Trophoblast cell (in vitro differentiated cells and primary cell): ENCODE data around the gene PCNX4.

Source experiments
- DNase-seq, 2 donors: peaks; one replicate each; pipeline ENCODE4 v3.0.0-alpha.2; 2016
- H2AFZ ChIP-seq: 2 replicates; pipeline ENCODE4 v1.6.1; 2013; ENCODE audit warnings: low read length, moderate library complexity, mild to moderate bottlenecking; ENCODE audit not compliant: insufficient read depth, poor library complexity
- H2AK5ac ChIP-seq: 2 replicates; pipeline ENCODE4 v1.6.1; 2013; ENCODE audit warnings: mild to moderate bottlenecking, low read length
- H2BK120ac ChIP-seq: 2 replicates; pipeline ENCODE4 v1.6.1; 2013; ENCODE audit warnings: low read length, mild to moderate bottlenecking, moderate library complexity; ENCODE audit not compliant: insufficient read depth, poor library complexity
- H2BK12ac ChIP-seq: 2 replicates; pipeline ENCODE4 v1.6.1; 2013; ENCODE audit warnings: mild to moderate bottlenecking, low read length, moderate library complexity
- H2BK5ac ChIP-seq: 2 replicates; pipeline ENCODE4 v1.6.1; 2013; ENCODE audit warnings: low read length, low read depth, moderate library complexity, mild to moderate bottlenecking; ENCODE audit not compliant: poor library complexity
- H3K14ac ChIP-seq: 2 replicates; pipeline ENCODE4 v1.6.1; 2013; ENCODE audit warnings: mild to moderate bottlenecking, low read length
- H3K18ac ChIP-seq: 2 replicates; pipeline ENCODE4 v1.6.1; 2013; ENCODE audit warnings: mild to moderate bottlenecking, low read length
- H3K23ac ChIP-seq: 2 replicates; pipeline ENCODE4 v1.6.1; 2013; ENCODE audit warnings: low read length
- H3K27ac ChIP-seq: 2 replicates; pipeline ENCODE4 v1.5.1; 2013; ENCODE audit warnings: low read depth, mild to moderate bottlenecking, inconsistent platforms, low read length, moderate library complexity
- H3K27me3 ChIP-seq: 2 replicates; pipeline ENCODE4 v1.6.1; 2013; ENCODE audit warnings: inconsistent platforms, mild to moderate bottlenecking, low read length, moderate library complexity; ENCODE audit not compliant: insufficient read depth
- H3K36me3 ChIP-seq, 2 experiments: 1 replicate in 1 of 2; 2 replicates in 1 of 2; pipeline ENCODE4 v1.6.1; 2013; ENCODE audit warnings: low read length in 2 of 2, mild to moderate bottlenecking in 2 of 2, moderate library complexity in 1 of 2; ENCODE audit not compliant: insufficient read depth in 2 of 2, control insufficient read depth in 1 of 2
- H3K4ac ChIP-seq: 2 replicates; pipeline ENCODE4 v1.6.1; 2013; ENCODE audit warnings: low read depth, mild to moderate bottlenecking, low read length, moderate library complexity
- H3K4me1 ChIP-seq, 2 experiments: 1 replicate in 1 of 2; 2 replicates in 1 of 2; pipeline ENCODE4 v1.6.1; 2013; ENCODE audit warnings: low read length in 2 of 2, mild to moderate bottlenecking in 2 of 2, moderate library complexity in 1 of 2; ENCODE audit not compliant: insufficient read depth in 2 of 2, control insufficient read depth in 1 of 2
- H3K4me2 ChIP-seq: 2 replicates; pipeline ENCODE4 v1.6.1; 2013; ENCODE audit warnings: inconsistent platforms, mild to moderate bottlenecking, low read length, moderate library complexity
- H3K4me3 ChIP-seq: 2 replicates; pipeline ENCODE4 v1.5.1; 2013; ENCODE audit warnings: mild to moderate bottlenecking, low read depth, low read length, inconsistent platforms
- H3K79me1 ChIP-seq: one replicate; pipeline ENCODE4 v1.6.1; 2013; ENCODE audit warnings: low read length
- H3K79me2 ChIP-seq: 2 replicates; pipeline ENCODE4 v1.6.1; 2013; ENCODE audit warnings: low read length, mild to moderate bottlenecking; ENCODE audit not compliant: control insufficient read depth, insufficient read depth, poor library complexity
- H3K9ac ChIP-seq: 2 replicates; pipeline ENCODE4 v1.6.1; 2013; ENCODE audit warnings: mild to moderate bottlenecking, low read length
- H3K9me3 ChIP-seq: 2 replicates; pipeline ENCODE4 v1.6.1; 2013; ENCODE audit warnings: low read depth, mild to moderate bottlenecking, control low read depth, inconsistent platforms, low read length; ENCODE audit not compliant: insufficient read depth
- H4K12ac ChIP-seq: 2 replicates; pipeline ENCODE4 v1.6.1; 2013; ENCODE audit warnings: low read depth, mild to moderate bottlenecking, low read length, moderate library complexity
- H4K8ac ChIP-seq: 2 replicates; pipeline ENCODE4 v1.6.1; 2013; ENCODE audit warnings: low read depth, mild to moderate bottlenecking, low read length, moderate library complexity
- H4K91ac ChIP-seq: one replicate; pipeline ENCODE4 v1.6.1; 2013; ENCODE audit warnings: low read depth, mild to moderate bottlenecking, low read length, moderate library complexity
- WGBS: extraction: QIAGEN DNeasy Blood & Tissue Kit; methylation state at CpG from one replicate; pipeline ENCODE4 v1.1.7; 2013; ENCODE audit warnings: missing lambda C conversion rate; ENCODE audit not compliant: insufficient read length, insufficient coverage; ENCODE audit errors: extremely low coverage; 5-methylcytosine and 5-hydroxymethylcytosine counted together

PCNX4 gene

DNA sequence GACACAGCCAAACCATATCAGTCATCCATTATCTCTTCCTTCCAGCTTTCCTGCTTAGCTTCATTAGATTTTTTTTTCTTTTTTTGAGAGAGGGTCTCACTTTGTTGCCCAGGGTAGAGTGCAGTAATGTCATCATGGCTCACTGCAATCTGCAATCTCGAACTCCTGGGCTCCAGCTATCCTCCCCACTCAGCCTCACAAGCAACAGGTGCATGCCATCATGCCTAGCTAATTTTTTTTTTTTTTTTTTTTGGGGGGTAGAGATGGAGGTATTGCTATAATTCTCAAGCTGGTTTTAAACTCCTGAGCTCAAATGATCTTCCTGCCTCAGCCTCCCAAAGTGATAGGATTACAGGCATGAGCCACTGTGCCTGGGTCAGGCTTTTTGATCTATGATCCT, 119.0 kb downstream of the PCNX4 start:
- H2BK120ac ChIP-seq: no peak overlapping the region
- WGBS: no CpG with 5 or more reads among the region's 1 CpG
- H3K14ac ChIP-seq: no peak overlapping the region
- no peak overlapping the region for H3K4me3 ChIP-seq
- no peak overlapping the region for H3K4ac ChIP-seq
- no peak overlapping the region for H2AFZ ChIP-seq
- no peak overlapping the region for H3K9ac ChIP-seq
- no peak overlapping the region for H4K91ac ChIP-seq
- no peak overlapping the region for H3K27ac ChIP-seq
- no peaks in the 10 kb centered on the region for H3K4me1 ChIP-seq
- no peak overlapping the region for H3K23ac ChIP-seq
- H3K18ac ChIP-seq: no peak overlapping the region
- H3K36me3 ChIP-seq: no peaks in the 10 kb centered on the region
- DNase-seq: no peak
- no peak overlapping the region for H4K12ac ChIP-seq
- H3K79me1 ChIP-seq: no peaks in the 10 kb centered on the region
- no peak overlapping the region for H3K4me2 ChIP-seq
- no peak overlapping the region for H2BK12ac ChIP-seq
- H2AK5ac ChIP-seq: no peak overlapping the region
- no peaks in the 10 kb centered on the region for H3K79me2 ChIP-seq
- H3K9me3 ChIP-seq: peaks cover 2% of the 10 kb centered on the region
- H2BK5ac ChIP-seq: no peak overlapping the region
- H3K27me3 ChIP-seq: no peaks in the 10 kb centered on the region
- no peak overlapping the region for H4K8ac ChIP-seq

DNA sequence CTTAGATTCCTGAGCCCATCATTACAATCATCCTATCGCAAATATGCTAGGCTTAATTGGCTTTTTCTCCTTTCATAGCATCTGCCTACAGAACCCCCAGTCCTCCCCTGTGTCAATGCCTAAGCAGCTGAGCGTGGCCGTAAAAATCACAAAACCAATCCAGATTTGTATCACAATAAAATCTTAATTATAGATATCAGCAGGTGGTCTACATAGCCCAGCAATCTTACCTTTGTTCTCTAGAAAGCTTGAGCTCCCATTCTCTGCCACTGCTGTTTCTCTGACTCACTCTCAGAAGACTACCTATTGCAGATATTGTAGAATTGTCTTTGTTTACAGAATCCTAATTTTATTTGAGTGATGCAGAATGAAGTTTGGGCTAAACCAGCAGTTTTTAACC, 119.4 kb downstream of the PCNX4 start:
- no peaks in the 10 kb centered on the region for H3K79me1 ChIP-seq

DNA sequence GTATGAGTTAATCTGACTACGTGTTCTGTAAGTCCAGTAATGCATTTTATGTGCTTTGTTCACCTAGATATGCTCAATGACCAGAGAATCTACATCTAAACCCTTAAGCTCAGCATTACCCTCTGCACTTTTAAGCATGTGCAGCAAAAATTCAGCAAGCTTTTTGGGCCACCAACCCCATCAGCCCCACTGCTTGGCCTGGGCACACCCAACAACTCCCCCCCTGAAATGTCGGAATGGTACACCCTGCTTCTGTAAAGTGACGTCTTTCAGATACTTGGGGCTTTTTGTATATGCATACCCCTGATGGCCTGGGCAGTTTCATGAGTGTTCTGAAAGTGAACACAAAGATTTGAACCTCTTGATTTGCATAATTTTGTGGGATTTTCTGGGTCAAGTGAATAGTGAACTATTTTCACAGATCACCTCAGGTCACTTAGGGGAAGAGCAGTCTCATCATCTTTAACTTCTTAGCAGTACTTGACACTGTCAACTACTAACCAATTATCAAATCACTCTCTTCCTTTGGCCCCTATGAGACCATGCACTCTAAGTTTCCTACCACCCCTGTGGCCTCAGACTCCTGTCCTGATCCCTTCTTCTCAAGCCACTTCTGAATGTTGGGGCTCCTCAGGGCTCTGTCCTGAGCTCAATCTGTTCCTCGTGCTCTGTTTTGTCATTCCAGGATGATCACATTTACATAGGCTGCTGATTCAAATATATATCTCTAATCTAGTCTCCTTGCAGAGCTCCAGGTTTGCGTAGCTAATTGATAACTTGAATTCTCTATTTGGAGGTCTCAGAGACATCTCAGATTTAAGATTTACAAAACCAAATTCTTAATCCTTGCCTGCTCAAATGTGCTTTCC, 121.0 kb downstream of the PCNX4 start:
- no peak overlapping the region for H2AK5ac ChIP-seq
- H3K36me3 ChIP-seq: no peaks in the 10 kb centered on the region
- DNase-seq: no peak
- H3K4me2 ChIP-seq: no peak overlapping the region
- H3K18ac ChIP-seq: no peak overlapping the region
- no peak overlapping the region for H3K4me3 ChIP-seq
- no peak overlapping the region for H2BK120ac ChIP-seq
- H3K4ac ChIP-seq: no peak overlapping the region
- no peaks in the 10 kb centered on the region for H3K79me1 ChIP-seq
- H2BK12ac ChIP-seq: no peak overlapping the region
- peaks cover under 1% of the 10 kb centered on the region for H3K9me3 ChIP-seq
- no peak overlapping the region for H4K12ac ChIP-seq
- no peaks in the 10 kb centered on the region for H3K27me3 ChIP-seq
- no peak overlapping the region for H4K91ac ChIP-seq
- H2BK5ac ChIP-seq: no peak overlapping the region
- no peaks in the 10 kb centered on the region for H3K4me1 ChIP-seq
- no CpG with 5 or more reads among the region's 5 CpGs for WGBS
- H3K23ac ChIP-seq: no peak overlapping the region
- no peak overlapping the region for H2AFZ ChIP-seq
- H3K14ac ChIP-seq: no peak overlapping the region
- peaks cover 2% of the 10 kb centered on the region for H3K79me2 ChIP-seq
- no peak overlapping the region for H3K27ac ChIP-seq
- H4K8ac ChIP-seq: no peak overlapping the region
- H3K9ac ChIP-seq: no peak overlapping the region

More for the DNA sequence above, 119.4 kb downstream of the PCNX4 start:
- H3K4me1 ChIP-seq: no peaks in the 10 kb centered on the region
- H3K4me2 ChIP-seq: no peak overlapping the region
- WGBS: no CpG with 5 or more reads among the region's 3 CpGs
- no peak overlapping the region for H2BK12ac ChIP-seq
- no peak overlapping the region for H2BK120ac ChIP-seq
- H2AFZ ChIP-seq: no peak overlapping the region
- H3K36me3 ChIP-seq: no peaks in the 10 kb centered on the region
- H3K9ac ChIP-seq: no peak overlapping the region
- H3K27ac ChIP-seq: no peak overlapping the region
- H3K23ac ChIP-seq: no peak overlapping the region
- H3K4me3 ChIP-seq: no peak overlapping the region
- no peak overlapping the region for H2AK5ac ChIP-seq
- no peak overlapping the region for H3K4ac ChIP-seq
- no peak overlapping the region for H3K14ac ChIP-seq
- no peak overlapping the region for H4K8ac ChIP-seq
- no peak overlapping the region for H2BK5ac ChIP-seq
- no peak overlapping the region for H3K18ac ChIP-seq
- H3K79me2 ChIP-seq: no peaks in the 10 kb centered on the region
- no peak for DNase-seq
- H3K9me3 ChIP-seq: peaks cover 2% of the 10 kb centered on the region
- no peak overlapping the region for H4K12ac ChIP-seq
- H4K91ac ChIP-seq: no peak overlapping the region
- no peaks in the 10 kb centered on the region for H3K27me3 ChIP-seq

- H3K4ac ChIP-seq: no peak overlapping the region
- peaks cover 2% of the 10 kb centered on the region for H3K79me2 ChIP-seq
- H3K14ac ChIP-seq: no peak overlapping the region
- H2AFZ ChIP-seq: no peak overlapping the region
- H3K4me2 ChIP-seq: no peak overlapping the region
- H4K8ac ChIP-seq: no peak overlapping the region
- no peak overlapping the region for H3K23ac ChIP-seq
- H4K12ac ChIP-seq: no peak overlapping the region
- H2BK12ac ChIP-seq: no peak overlapping the region
- H3K18ac ChIP-seq: no peak overlapping the region
- H4K91ac ChIP-seq: no peak overlapping the region
- no peak overlapping the region for H2BK5ac ChIP-seq
- no peak for DNase-seq
- no CpG with 5 or more reads among the region's 3 CpGs for WGBS
- no peaks in the 10 kb centered on the region for H3K9me3 ChIP-seq
- no peaks in the 10 kb centered on the region for H3K4me1 ChIP-seq
- no peak overlapping the region for H3K4me3 ChIP-seq
- no peaks in the 10 kb centered on the region for H3K79me1 ChIP-seq
- H2BK120ac ChIP-seq: no peak overlapping the region
- H3K36me3 ChIP-seq: no peaks in the 10 kb centered on the region
- no peak overlapping the region for H2AK5ac ChIP-seq
- no peak overlapping the region for H3K9ac ChIP-seq
- no peak overlapping the region for H3K27ac ChIP-seq
- no peaks in the 10 kb centered on the region for H3K27me3 ChIP-seq
These were observed 122.3 kb downstream of the PCNX4 start for GRCh38 chr14:60214003-60214402.
